Activated CD8-positive, alpha-beta memory T cell treated with anti-CD3 and anti-CD28 coated beads for 24 hours (primary cell): Measurements from ENCODE around the gene CSNK1G2.

ENCODE experiments used
- DNase-seq: peaks from one replicate; pipeline ENCODE4 v3.0.0-alpha.2; 2020

The CSNK1G2 gene

DNA sequence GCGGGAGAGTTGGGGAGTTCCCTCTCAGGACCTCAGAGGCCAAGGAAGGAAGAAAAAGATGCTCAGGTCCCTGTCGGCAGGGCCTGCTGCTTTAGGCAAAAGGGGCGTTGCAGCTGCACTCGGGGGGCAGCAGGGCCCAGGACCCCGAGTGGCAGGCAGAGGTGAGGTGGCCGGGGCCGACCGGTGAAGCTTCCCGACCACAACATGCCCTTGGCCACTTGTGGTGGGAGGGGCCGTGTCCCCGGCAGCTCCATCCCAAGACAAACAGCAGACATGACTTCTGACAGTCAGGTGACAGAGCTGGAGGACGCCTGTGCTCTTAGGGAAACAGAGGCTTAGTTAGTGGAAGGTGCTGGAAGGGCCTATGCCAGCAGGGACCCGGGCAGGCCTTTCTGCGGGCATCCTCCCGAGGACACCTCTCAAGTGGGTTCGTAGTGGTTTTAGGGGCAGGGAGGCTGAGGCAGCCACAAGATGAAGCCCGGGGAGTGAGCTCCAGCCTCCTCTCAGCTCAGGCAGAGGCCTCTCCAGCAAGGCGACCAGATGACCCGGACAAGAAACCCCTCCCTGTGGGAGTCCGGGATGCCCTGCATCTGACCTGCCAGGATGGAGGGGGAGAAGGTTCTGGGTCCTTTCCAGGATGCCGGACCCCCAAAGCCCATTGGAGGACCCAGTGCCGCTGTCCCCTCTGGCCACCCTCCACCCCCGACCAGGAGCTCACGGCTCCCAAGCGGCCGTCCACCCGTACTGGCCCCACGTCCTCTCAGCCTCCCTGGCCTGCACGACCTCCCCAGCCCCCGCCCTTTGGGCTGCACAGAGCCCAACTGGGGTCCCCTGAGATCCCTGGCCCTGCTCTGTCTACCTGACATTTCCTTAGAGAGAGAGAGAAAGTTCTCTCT lies 50.3 kb downstream of the CSNK1G2 start:
- no peak for DNase-seq

DNA sequence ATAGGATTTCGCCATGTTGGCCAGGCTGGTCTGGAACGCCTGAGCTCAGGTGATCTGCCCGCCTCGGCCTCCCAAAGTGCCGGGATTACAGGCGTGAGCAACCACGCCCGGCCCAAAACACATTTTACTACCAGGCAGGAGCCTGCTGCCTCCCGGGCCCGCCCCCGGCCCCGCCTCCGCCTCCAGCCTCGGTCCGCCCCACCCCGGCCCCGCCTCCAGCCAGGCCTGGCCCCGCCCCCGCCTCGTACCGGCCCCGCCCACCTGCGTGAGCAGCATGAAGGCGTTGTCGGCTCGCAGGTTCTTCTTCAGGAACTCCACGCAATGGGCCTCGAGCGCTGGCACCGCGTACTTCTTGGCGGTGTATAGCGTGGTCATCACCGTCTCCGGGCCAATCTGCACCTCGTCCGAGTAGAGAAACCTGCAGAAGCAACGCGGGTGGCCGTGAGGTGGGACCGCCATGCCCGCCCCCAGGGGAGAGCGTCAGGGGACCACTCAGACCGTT lies 51.8 kb downstream of the CSNK1G2 start:
- no peak for DNase-seq

DNA sequence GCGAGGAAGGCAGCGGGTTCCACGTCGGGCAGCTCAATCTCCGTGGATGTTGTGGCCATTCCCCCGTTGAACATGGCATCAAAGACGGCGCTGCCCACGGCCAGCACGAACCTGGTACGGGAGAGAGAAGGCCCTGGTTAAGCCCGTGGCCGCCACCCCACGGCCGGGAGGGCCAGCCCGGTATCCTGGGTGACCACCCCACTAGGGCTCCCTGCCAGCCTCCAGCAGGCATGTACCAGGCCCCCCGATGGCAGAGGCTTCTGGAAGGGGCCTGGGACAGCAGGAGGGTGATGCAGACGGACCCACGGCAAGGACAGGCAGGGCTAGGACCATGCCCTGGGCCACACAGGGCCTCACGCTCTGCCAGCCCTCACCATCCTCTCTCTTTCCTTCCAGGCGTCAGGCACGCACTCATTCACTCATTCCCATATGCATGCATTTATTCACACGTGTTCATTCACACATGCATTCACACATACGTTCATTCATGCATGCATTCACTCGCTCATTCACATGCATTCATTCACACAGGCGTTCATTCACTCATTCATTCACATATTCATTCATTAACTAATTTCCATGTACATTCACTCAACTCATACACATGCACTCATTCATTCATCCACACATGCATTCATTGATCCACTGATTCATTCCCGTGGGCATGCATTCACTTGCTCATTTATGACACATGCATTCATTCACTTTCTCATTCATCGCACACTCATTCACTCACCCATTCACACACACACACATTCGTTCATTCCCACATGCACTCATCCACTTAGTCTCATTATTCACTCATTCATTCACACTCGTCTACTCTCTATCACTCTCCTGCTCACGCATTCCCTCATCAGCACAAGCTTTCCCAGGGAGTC lies 56.6 kb downstream of the CSNK1G2 start:
- no peak for DNase-seq

DNA sequence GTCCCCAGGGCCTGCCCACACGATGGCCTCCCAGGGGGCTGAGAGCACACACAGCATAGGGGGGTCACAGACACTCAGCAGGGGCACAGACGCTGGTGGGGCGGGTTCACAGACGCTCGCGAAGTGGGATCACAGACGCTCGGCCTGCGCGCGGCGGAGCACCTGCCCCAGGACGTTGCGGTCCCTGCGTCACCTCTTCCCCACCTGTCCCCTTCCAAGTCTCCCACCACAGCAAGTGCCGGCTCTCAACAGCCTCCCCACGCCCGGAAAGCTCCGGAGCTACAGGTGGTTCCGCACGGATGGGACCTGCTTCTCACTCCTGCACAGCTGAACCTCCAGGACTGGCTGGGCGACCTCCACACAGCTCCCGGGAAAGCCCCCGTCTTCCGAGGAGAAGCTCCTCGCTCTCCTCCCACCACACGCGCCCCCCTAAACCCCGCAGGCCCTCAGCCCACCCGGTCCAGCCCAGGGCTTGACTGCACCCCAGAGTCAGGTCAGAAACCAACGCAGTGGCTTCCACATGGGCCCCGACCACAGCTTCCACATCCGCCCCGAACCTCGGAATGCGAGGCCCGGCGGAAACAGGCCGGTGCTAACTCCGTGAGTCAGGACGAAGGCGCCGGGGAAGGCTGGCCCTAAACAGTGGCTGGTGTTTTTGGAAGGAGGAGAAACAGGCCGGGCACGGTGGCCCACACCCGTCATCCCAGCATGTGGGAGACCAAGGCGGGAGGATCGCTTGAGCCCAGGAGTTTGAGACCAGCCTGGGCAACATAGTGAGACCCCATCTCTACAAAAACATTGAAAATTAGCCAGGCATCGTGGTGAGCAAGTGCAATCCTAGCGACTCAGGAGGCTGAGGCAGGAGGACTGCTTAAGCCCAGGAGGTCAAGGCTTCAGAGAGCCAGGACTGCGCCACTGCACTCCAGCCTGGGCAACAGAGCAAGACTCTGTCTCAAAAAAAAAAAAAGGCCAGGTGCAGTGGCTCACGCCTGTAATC lies 58.0 kb downstream of the CSNK1G2 start:
- DNase-seq, result no peak

DNA sequence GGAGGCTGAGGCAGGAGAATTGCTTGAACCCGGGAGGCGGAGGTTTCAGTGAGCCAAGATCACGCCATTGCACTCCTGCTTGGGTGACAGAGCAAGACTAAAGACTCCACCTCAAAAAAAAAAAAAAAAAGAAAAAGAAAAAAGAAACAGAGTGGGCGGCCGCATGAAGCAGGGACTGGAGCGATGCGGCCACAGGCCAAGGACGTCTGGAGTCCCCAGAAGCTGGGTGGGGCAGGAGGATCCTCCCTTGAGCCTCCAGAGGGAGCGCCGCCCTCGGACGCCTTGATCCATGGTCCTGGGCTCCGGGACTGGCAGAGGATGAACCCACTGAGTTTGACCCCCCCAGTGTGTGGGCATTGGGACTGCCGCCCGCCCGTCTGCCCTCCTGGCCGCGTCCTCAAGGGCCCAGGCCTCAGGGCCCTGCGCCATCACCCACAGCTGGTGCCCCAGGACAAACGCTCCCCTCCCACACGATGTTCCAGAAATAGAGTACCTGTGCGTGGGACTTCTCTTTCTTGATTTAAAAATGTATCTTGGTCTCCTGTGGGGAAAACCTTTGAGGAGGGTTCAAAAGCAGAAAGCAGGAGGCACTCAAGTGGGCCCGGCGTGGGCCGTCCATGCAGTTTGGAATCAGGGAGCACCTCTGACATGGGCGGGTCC lies 59.0 kb downstream of the CSNK1G2 start:
- no peak for DNase-seq

DNA sequence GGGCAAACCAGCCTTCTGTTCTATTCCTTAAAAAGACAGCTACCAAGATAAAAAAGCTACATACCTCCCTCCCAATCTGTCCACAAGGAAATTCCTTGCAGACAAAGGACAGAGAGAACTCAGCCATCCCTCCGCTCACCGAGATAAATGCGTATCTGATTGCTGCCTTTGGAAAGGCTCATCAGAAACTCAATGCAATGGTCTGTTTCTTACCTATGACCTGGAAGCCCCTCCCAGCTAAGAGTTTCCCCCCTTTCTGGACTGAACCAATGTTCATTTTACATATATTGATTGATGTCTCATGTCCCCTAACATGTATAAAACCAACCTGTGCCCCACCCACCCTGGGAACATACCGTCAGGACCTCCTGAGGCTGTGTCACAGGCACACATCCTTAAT lies 62.9 kb downstream of the CSNK1G2 start:
- no peak for DNase-seq

DNA sequence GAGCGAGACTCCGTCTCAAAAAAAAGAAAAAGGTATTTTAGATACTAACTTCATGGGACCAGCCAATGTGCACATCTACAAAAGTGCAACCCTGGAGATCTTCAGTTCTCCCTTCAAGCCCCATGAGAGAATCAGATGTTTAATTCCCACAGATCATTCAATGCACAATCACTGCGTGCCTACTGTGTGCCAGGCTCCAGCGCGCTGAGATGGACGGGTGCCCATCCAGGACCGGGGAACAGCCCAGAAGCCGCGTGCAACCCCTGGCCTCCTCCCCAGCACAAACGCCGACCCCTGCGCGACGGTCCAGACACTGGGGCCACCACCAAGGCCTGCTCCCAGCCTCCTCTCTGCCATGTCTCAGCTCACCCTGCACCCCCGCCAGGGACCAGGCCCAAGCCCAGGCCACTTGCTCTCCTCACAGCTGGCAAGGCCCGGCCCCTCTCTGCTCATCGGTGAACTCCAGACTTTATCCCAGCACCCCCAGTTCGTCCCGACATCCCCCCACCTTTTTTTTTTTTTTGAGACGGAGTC lies 69.2 kb downstream of the CSNK1G2 start:
- DNase-seq, result no peak

DNA sequence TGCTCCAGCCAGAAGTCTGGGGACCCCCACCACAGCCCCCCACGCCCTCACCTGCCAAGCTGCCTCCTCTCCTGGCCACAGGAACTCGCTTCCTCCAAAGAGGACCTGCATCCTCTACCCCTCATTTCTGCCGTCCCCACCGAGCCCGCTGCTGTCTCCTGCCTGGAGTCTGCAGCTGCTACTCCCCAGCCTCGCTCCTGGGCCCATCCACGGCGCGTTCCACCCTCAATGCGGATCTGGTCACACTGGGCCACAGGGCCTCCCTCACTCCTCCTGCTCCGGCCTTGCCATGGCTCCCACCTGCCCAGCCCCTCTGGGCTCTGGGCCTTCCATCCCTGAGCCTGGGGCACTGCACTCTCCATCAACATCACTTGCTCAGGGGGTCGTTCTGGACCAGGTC lies 70.2 kb downstream of the CSNK1G2 start:
- no peak for DNase-seq

DNA sequence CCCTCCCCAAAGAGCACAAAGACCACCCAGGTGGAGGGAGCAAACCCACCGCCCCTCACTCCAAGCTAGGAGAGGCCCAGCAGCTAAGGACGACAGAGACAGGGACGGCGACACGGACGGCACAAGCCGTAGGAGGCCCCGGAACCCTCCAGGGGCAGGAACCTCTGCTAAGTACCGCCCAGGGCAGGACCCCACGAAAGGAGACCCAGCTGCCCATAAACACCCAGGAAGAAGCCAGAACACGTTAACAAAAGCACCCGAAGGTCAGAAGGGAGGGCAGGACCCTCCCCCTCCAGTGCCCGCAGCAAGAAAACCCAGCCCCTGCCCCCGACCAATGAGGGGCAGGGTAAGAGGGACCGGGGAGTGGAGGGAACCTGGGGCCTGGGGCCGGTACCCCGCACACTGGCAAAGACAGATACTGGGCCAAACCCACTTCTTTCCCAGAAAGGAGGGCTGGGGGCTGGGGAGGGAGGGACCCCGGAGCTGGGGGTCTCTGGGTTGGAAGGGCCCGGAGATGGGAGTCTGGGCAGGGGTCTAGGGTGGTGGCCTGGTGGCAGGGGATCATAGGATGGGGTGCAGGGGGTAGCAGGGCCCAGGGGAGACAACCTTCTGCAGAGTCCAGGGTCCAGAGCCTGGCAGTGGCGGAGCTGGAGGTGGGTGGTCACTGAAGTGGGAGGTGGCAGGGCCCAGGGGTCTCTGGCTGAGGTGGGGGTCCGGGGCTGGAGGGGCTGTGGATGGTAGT lies 72.1 kb downstream of the CSNK1G2 start:
- DNase-seq, result no peak

DNA sequence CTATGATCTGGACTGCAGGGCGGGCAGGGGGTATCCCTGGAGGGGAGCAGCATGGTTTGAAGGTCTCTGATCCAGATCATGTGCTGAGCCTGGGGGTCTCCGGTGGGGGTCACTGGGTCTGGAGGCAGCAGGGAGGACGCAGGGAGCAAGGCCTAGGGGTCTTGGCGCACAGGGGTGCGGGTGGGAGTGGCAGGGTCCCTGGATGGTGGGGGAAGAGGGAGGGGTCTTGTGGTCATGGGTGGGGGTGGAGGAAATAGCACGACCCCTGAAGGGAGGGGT lies 72.7 kb downstream of the CSNK1G2 start:
- no peak for DNase-seq

DNA sequence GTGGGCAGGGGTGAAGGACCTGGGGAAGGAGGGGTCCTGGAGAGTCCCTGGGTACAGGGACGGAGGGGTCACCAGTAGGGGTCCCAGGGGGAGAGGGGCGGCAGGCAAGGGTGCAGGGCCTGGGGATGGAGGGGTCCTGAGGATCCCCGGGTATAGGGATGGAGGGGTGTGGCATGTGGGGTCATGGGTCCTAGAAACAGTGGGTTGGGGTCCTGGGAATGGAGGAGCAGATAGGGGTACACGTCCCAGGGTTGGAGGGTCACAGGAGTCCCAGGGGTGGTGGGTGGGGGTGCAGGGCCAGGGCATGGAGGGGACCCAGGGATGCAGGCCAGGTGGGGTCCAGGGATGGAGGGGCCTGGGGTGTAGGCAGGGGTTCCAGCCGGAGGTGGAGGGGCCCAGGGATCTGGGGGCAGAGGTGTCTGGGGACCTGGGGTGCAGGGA lies 73.2 kb downstream of the CSNK1G2 start:
- no peak for DNase-seq

DNA sequence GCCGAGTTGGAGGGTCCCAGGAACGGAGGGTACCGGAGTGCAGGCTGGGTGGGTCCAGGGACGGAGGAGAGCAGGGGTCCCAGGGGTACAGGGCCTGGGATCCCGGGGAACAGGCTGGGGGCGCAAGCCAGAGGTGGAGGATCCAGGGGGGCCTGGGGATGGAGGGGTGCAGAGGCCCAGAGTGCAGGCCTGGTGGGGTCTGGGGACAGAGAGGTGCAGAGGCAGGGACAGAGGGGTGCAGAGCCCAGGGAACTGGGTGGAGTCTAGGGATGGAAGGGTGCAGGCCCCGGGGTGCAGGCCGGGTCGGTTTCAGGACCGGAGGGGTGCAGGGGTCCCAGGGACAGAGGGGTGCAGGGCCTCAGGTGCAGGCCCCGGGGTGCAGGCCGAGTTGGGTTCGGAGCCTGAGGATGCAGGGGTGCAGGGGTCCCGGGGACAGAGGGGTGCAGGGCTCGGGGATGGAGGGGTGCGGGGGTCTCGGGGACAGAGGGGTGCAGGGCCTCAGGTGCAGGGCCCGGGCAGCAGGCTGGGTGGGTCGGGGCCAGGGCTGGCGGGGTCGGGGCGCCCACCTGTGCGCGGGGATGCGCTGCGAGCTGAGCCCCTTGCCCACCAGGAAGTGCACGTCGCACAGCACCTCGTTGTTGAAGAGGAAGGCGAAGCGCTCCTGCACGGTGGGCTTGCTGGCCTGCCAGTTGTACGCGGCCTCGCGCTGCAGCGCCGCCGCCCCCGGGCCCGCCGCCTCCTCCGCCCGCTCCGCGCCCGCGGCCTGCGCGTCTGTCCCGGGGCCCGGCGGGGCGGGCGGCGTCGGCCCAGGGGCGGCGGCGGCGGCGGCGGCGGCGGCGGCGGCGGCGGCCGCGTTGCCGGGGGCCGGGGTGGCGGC lies 74.0 kb downstream of the CSNK1G2 start:
- DNase-seq, result peak; percentile 75

DNA sequence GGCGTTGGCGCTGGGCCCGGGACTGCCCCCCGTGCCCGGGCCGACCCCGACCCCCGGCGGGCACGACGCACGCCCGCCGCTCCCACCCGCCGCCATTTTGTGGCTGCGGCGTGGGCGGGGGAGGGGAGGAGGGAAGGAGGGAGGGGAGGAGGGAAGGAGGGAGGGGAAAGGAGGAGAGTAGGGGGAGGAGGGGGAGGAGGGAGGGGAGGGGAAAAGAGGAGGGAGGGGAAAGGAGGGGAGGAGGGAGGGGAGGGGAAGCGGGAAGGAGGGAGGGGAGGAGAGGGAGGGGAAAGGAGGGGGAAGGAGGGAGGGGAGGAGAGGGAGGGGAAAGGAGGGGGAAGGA lies 74.6 kb downstream of the CSNK1G2 start, which contains the start of gene BTBD2:
Gene BTBD2 (minus strand): TSS at position 107 of the 343 bp plus-strand sequence. CDS start 11 bp downstream, at position 96.
- DNase-seq, result peak; percentile 77

DNA sequence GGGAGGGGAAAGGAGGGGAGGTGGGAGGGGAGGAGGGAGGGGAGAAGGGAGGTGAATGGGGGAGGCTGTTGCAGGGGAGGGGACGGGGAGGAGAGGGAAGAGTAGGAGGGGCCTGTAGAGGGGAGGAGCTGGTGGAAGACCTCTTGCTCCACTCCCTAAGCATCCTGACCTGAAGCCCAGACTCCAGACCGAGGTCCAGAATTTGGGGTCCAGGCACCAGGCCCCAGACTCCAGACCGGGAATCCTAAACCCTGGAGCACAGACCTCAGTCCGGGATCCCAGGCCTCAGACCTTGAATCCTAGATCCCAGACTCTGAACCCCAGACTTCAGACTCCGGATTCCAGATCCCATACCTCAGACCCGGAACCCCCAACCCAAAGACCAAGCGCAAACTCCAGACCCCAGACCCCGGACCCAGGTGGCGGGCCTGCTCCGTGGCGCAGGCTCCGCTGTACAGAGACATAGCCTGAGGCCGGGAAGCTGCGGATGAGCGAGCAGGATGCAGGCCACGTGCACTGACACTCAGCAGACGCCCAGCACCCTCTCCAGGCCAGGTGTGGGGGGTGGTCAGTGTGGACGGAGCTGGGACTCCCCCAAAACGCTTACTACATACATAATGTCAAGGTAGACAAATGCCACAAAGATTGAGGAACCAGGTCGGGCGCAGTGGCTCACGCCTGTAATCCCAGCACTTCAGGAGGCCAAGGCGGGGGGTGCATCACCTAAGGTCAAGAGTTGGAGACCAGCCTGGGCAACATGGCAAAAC lies 75.3 kb downstream of the CSNK1G2 start:
- peak; percentile 69 for DNase-seq

DNA sequence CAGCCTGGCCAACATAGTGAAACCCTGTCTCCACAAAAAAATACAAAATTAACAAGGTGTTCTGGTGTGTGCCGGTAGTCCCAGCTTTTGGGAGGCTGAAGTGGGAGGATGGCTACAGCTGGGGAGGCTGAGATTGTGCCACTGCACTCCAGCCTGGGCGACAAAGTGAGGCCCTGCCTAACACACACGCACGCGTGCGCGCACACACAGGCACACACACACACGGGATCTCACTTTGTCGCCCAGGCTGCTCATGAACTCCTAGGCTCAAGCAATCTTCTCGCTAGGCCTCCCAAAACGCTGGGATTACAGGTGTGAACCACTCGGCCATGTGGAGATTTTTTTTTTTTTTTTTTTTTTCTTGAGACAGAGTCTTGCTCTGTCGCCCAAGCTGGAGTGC lies 77.8 kb downstream of the CSNK1G2 start:
- DNase-seq, result no peak

DNA sequence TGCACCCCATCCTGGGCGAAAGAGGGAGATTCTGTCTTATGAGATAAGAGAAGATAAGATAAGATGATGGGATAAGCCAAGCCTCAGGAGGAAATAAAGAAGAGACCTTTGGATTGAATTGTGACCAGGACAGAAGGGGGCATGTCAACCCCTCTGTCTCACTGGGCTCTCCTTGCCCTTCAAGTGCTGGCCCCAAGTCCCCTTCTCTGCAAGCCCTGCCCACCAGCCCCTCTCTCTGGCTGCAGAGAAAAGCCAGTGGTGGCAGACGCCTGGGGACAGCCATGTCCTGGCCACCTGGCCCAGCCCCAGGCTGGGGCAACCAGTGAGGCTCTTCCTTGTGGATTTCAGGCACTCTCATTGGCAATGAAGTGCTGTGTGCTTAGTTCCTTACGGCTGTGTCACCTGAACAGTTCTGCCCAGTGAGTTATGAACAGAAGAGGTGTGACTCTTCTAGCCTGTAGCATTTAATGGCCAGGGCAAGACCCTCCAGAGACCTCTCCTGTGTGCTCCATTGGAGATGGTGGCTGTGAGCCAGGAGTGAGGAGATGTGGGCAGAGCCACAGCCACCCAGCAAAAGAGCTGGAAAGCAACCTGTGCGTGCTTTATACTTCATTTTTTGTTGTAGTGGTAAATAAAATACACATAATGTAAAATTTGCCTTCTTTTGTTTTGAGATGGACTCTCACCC lies 80.6 kb downstream of the CSNK1G2 start:
- no peak for DNase-seq

DNA sequence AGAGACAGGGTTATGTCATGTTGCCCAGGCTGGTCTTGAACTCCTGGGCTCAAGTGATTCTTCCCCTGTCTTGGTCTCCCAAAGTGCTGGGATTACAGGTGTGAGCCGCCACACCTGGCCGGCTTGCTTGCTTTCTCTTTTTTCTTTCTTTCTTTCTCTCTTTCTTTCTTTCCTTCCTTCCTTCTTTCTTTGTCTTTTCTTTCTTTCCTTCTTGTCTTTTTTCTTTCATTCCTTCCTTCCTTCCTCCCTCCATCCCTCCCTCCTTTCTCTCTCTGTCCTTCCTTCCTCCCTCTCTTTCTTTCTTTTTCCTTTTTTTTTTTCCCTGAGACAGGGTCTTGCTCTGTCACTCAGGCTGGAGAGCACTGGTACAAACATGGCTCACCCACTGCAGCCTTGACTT lies 81.3 kb downstream of the CSNK1G2 start:
- DNase-seq, result no peak

DNA sequence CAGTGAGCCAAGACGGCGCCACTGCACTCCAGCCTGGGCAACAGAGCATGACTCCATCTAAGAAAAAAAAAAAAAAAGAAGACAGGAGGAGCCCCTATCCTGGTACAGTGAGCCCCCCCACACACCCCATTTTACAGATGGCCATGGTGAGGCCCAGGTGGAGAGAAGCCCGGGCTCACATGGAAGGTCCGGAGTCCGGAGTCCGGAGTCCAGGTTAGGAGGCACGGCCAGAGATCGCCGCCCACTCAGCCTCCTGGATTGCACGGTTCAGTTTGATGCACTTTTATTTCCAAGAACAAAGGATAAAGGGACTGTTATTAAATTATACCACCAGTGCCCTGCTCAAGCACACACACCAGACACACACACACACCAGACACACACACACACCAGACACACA lies 85.8 kb downstream of the CSNK1G2 start:
- DNase-seq, result no peak

DNA sequence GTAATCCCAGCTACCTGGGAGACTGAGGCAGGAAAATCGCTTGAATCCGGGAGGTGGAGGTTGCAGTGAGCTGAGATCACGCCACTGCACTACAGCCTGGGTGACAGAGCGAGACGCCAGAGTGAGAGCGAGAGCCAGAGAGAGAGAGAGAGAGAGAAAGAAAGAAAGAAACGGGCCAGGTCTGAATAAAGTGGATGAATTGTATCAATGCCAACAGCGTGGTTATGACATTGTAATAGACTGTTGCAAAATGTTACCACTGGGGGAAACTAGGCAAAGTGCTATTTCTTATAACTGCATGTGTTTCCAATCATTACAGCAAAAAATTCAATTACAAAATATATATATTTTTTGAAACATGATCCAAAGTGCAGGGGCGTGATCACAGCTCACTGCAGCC lies 86.4 kb downstream of the CSNK1G2 start:
- no peak for DNase-seq
